Measurements from ENCODE around the gene MYL5.

The MYL5 gene

GRCh38 chr4:721261-722168 is 47.2 kb downstream of the MYL5 start (continued):
- TF ChIP-seq, protein P1, sequence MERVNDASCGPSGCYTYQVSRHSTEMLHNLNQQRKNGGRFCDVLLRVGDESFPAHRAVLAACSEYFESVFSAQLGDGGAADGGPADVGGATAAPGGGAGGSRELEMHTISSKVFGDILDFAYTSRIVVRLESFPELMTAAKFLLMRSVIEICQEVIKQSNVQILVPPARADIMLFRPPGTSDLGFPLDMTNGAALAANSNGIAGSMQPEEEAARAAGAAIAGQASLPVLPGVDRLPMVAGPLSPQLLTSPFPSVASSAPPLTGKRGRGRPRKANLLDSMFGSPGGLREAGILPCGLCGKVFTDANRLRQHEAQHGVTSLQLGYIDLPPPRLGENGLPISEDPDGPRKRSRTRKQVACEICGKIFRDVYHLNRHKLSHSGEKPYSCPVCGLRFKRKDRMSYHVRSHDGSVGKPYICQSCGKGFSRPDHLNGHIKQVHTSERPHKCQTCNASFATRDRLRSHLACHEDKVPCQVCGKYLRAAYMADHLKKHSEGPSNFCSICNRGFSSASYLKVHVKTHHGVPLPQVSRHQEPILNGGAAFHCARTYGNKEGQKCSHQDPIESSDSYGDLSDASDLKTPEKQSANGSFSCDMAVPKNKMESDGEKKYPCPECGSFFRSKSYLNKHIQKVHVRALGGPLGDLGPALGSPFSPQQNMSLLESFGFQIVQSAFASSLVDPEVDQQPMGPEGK (CRISPR knock-in tag; IDR thresholded peaks at IDR 0.05; ENCODE audit: borderline replicate concordance), result no peak
- TF ChIP-seq GLIS3 (CRISPR knock-in tag; IDR thresholded peaks at IDR 0.05), result no peak
- no peak for TF ChIP-seq ZNF565 (CRISPR knock-in tag; conservative IDR thresholded peaks at IDR 0.05; ENCODE audit: low read depth)

DNA sequence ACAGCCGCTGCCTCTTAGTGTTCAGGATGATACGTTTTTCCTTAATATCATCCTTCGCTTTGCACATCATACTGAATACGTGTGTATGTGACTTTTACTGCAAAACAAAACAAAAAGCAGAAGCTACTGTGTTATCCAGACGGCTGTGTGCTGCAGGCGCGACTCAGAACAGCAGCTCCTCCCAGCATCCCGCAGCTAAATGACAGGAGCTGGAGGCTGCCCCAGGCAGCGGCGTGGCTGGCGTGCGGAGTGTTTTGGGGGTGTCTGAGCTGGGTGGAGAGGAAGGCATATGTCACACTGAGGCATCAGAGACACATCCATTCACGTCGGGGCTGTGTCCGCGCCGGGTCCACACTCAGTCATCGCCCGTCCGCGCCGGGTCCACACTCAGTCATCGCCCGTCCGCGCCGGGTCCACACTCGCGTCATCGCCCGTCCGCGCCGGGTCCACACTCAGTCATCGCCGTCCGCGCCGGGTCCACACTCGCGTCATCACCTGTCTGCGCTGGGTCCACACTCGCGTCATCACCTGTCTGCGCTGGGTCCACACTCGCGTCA is 47.9 kb downstream of the MYL5 start:
- TF ChIP-seq TCF4 (CRISPR knock-in tag; IDR thresholded peaks at IDR 0.05; ENCODE audit: borderline replicate concordance), result no peak
- TF ChIP-seq ISL1 (CRISPR knock-in tag; IDR thresholded peaks at IDR 0.05), result no peak
- TF ChIP-seq TOX (CRISPR knock-in tag; IDR thresholded peaks at IDR 0.05; ENCODE audit: borderline replicate concordance), result no peak
- no peak for TF ChIP-seq ZFP3 (CRISPR knock-in tag; IDR thresholded peaks at IDR 0.05)
- no peak for TF ChIP-seq ZNF70 (CRISPR knock-in tag; IDR thresholded peaks at IDR 0.05)
- ATAC-seq, result no peak

DNA sequence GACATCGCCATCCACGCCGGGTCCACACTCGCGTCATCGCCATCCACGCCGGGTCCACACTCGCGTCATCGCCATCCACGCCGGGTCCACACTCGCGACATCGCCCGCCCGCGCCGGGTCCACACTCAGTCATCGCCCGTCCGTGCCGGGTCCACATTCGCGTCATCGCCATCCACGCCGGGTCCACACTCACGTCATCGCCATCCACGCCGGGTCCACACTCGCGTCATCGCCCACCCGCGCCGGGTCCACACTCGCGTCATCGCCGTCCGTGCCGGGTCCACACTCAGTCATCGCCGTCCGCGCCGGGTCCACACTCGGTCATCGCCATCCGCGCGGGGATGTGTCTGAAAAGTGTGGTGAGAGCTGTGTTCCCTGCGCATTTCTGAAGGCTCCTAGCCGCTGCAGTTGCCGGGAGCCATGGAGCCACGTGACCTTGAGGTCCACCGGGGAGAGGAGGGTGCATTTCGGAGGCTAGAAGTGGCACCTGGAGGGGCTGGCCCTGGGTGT is 48.6 kb downstream of the MYL5 start:
- ATAC-seq, result no peak
- TF ChIP-seq, protein P1 (CRISPR knock-in tag; IDR thresholded peaks at IDR 0.05; ENCODE audit: borderline replicate concordance), result no peak
- TF ChIP-seq BACH2 (CRISPR knock-in tag; IDR thresholded peaks at IDR 0.05; ENCODE audit: borderline replicate concordance), result no peak
- no peak for TF ChIP-seq CSDC2 (CRISPR knock-in tag; IDR thresholded peaks at IDR 0.05)
- no peak for TF ChIP-seq ISL1 (CRISPR knock-in tag; IDR thresholded peaks at IDR 0.05)
- no peak for TF ChIP-seq POU6F1 (CRISPR knock-in tag; IDR thresholded peaks at IDR 0.05; ENCODE audit: borderline replicate concordance, low read depth)
- no peak for TF ChIP-seq OSR1 (CRISPR knock-in tag; IDR thresholded peaks at IDR 0.05)
- no peak for TF ChIP-seq PPARA (CRISPR knock-in tag; IDR thresholded peaks at IDR 0.05; ENCODE audit: borderline replicate concordance)
- TF ChIP-seq, protein P2, sequence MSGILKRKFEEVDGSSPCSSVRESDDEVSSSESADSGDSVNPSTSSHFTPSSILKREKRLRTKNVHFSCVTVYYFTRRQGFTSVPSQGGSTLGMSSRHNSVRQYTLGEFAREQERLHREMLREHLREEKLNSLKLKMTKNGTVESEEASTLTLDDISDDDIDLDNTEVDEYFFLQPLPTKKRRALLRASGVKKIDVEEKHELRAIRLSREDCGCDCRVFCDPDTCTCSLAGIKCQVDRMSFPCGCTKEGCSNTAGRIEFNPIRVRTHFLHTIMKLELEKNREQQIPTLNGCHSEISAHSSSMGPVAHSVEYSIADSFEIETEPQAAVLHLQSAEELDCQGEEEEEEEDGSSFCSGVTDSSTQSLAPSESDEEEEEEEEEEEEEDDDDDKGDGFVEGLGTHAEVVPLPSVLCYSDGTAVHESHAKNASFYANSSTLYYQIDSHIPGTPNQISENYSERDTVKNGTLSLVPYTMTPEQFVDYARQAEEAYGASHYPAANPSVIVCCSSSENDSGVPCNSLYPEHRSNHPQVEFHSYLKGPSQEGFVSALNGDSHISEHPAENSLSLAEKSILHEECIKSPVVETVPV (CRISPR knock-in tag; IDR thresholded peaks at IDR 0.05), result no peak
- TF ChIP-seq ZFP3 (CRISPR knock-in tag; IDR thresholded peaks at IDR 0.05), result no peak
- no peak for TF ChIP-seq GLIS3 (CRISPR knock-in tag; IDR thresholded peaks at IDR 0.05)
- TF ChIP-seq ZNF70 (CRISPR knock-in tag; IDR thresholded peaks at IDR 0.05), result no peak
- no peak for TF ChIP-seq ESRRG (CRISPR knock-in tag; IDR thresholded peaks at IDR 0.05)
- no peak for TF ChIP-seq ARNTL (CRISPR knock-in tag; IDR thresholded peaks at IDR 0.05; ENCODE audit: borderline replicate concordance, low read depth)
- no peak for TF ChIP-seq SNAI2 (CRISPR knock-in tag; IDR thresholded peaks at IDR 0.05)
- TF ChIP-seq TCF4 (CRISPR knock-in tag; IDR thresholded peaks at IDR 0.05; ENCODE audit: borderline replicate concordance), result no peak
- TF ChIP-seq, protein P3, sequence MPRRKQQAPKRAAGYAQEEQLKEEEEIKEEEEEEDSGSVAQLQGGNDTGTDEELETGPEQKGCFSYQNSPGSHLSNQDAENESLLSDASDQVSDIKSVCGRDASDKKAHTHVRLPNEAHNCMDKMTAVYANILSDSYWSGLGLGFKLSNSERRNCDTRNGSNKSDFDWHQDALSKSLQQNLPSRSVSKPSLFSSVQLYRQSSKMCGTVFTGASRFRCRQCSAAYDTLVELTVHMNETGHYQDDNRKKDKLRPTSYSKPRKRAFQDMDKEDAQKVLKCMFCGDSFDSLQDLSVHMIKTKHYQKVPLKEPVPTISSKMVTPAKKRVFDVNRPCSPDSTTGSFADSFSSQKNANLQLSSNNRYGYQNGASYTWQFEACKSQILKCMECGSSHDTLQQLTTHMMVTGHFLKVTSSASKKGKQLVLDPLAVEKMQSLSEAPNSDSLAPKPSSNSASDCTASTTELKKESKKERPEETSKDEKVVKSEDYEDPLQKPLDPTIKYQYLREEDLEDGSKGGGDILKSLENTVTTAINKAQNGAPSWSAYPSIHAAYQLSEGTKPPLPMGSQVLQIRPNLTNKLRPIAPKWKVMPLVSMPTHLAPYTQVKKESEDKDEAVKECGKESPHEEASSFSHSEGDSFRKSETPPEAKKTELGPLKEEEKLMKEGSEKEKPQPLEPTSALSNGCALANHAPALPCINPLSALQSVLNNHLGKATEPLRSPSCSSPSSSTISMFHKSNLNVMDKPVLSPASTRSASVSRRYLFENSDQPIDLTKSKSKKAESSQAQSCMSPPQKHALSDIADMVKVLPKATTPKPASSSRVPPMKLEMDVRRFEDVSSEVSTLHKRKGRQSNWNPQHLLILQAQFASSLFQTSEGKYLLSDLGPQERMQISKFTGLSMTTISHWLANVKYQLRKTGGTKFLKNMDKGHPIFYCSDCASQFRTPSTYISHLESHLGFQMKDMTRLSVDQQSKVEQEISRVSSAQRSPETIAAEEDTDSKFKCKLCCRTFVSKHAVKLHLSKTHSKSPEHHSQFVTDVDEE (CRISPR knock-in tag; IDR thresholded peaks at IDR 0.05), result no peak
- TF ChIP-seq ZNF8 (CRISPR knock-in tag; IDR thresholded peaks at IDR 0.05), result no peak
- TF ChIP-seq ZNF565 (CRISPR knock-in tag; conservative IDR thresholded peaks at IDR 0.05; ENCODE audit: low read depth), result no peak
- no peak for TF ChIP-seq RARB (CRISPR knock-in tag; IDR thresholded peaks at IDR 0.05)
- TF ChIP-seq ZFP30 (CRISPR knock-in tag; IDR thresholded peaks at IDR 0.05), result no peak
